ENCODE measurements around the gene UBAP1L. TPM values are rescaled to one million over a fixed set of nuclear protein-coding genes. Genes with fewer than 3 reads are reported as not detected.

The UBAP1L gene
- total RNA-seq, 1 experiment from 2014 or later, result 1.7 TPM

DNA sequence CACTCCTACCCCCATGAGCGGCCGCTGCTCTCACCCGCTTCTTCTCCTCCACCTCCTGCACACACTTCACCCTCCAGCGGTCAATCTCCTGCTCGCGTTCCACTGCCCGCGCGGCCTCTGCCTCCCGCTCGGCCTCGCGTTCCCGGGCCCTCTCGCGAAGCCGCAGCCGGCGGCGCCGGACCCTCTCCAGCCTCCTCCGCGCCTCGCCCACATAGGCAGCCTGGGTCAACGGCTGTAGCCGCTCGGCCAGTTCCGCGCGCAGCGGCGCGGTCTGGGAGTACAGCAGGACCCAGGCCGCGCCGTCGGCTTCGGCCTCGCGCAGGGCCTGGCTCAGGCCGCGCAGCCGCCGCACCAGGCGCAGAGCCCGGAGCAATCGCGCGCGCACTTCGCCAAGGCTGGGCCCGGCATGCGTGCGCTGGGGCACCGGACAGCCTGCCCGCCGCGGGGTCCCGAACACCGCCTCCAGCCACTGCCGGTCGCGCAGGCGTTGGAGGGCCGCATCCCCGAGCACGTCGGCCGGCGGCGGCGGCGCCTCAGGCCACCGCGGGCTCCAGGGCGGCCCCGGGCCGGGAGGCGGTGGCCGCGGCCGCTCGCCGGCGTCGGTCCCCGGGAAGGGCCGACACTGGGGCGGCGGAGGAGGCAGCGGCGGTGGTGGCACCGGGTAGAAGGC is 18.0 kb upstream of the UBAP1L start:
- TF ChIP-seq SIN3A (IDR thresholded peaks at IDR 0.05; ENCODE audit: borderline replicate concordance, insufficient read depth, low read depth, low read length), result 0 out of 2 replicates have a peak, but pooled peaks have one; percentile 47
- TF ChIP-seq, protein P1, sequence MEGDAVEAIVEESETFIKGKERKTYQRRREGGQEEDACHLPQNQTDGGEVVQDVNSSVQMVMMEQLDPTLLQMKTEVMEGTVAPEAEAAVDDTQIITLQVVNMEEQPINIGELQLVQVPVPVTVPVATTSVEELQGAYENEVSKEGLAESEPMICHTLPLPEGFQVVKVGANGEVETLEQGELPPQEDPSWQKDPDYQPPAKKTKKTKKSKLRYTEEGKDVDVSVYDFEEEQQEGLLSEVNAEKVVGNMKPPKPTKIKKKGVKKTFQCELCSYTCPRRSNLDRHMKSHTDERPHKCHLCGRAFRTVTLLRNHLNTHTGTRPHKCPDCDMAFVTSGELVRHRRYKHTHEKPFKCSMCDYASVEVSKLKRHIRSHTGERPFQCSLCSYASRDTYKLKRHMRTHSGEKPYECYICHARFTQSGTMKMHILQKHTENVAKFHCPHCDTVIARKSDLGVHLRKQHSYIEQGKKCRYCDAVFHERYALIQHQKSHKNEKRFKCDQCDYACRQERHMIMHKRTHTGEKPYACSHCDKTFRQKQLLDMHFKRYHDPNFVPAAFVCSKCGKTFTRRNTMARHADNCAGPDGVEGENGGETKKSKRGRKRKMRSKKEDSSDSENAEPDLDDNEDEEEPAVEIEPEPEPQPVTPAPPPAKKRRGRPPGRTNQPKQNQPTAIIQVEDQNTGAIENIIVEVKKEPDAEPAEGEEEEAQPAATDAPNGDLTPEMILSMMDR (IDR thresholded peaks at IDR 0.05), result no peak
- ChIA-PET CTCF (no interaction called here), POLR2A (interaction anchor here (0.6 to 0.7 kb wide), 2 partner anchors 124 to 177 kb away, joined by 3 to 4 read pairs; no protein-coding TSS in a partner anchor)
- no peak for DNase-seq (ENCODE audit: low read depth, low spot score)
- intact Hi-C loops (cut with micrococcal nuclease; ENCODE audit: unreplicated experiment), result no loop called here
- Histone ChIP-seq H3K9me3 (ENCODE audit: control insufficient read depth, insufficient read depth, low read depth, low read length) (no peaks in the 10 kb centered on the region), H3K27me3 (ENCODE audit: control insufficient read depth, insufficient read depth, low read length) (no peaks in the 10 kb centered on the region), H3K4me1 (ENCODE audit: control insufficient read depth, insufficient read depth, low read length) (peaks cover 7% of the 10 kb centered on the region; the same call in 1 of the 2 replicates), H3K27ac (ENCODE audit: low read length) (peak overlapping the region; percentile 66), H3K4me3 (ENCODE audit: low read depth in 2 of 2, low read length in 2 of 2) (peak overlapping the region; percentile 67 to 84), H3K36me3 (ENCODE audit: control insufficient read depth, insufficient read depth, low read length) (peaks cover 10% of the 10 kb centered on the region)
- peak; percentile 78 for ATAC-seq
- no TSS peak for BruUV-seq (replicated peaks)
- in situ Hi-C loops (cut with HindIII; ENCODE audit: low pct_unique_long_range_greater_than_20kb, low sequenced_read_pairs), result no loop called here

DNA sequence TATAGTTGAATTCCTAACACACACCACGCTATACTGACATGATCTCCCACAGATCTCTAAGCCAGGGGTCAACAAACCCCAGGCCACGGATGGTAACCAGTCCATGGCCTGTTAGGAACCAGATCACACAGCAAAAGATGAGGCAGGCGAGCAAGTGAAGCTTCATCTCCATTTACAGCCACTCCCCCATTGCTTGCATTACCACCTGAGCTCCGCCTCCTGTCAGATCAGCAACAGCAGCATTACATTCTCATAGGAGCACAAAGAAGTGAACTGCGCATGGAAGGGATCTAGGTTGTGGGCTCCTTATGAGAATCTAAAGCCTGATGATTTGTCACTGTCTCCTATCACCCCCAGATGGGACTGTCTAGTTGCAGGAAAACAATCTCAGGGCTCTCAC is 15.9 kb upstream of the UBAP1L start:
- DNase-seq (ENCODE audit: low read depth, low spot score), result no peak
- Histone ChIP-seq H3K36me3 (ENCODE audit: control insufficient read depth, insufficient read depth, low read length) (peaks cover 16% of the 10 kb centered on the region), H3K4me1 (ENCODE audit: control insufficient read depth, insufficient read depth, low read length) (peaks cover 7% of the 10 kb centered on the region; the same call in 1 of the 2 replicates), H3K4me3 (ENCODE audit: low read depth in 2 of 2, low read length in 2 of 2) (no peak overlapping the region), H3K27ac (ENCODE audit: low read length) (no peak overlapping the region), H3K9me3 (ENCODE audit: control insufficient read depth, insufficient read depth, low read depth, low read length) (no peaks in the 10 kb centered on the region), H3K27me3 (ENCODE audit: control insufficient read depth, insufficient read depth, low read length) (no peaks in the 10 kb centered on the region)
- intact Hi-C loops (cut with micrococcal nuclease; ENCODE audit: unreplicated experiment), result no loop called here
- in situ Hi-C loops (cut with HindIII; ENCODE audit: low pct_unique_long_range_greater_than_20kb, low sequenced_read_pairs), result no loop called here
- no peak for ATAC-seq
- no TSS peak for BruUV-seq (replicated peaks)
- POLR2A ChIA-PET, result interaction anchor here (0.6 kb wide), 1 partner anchor 37 kb away, joined by 9 read pairs; no protein-coding TSS in a partner anchor
- TF ChIP-seq SIN3A (IDR thresholded peaks at IDR 0.05; ENCODE audit: borderline replicate concordance, insufficient read depth, low read depth, low read length) (no peak), TCF7L2 (IDR thresholded peaks at IDR 0.05; ENCODE audit: low read depth, low read length) (no peak), POLR2AphosphoS5 (IDR thresholded peaks at IDR 0.05; ENCODE audit: low read depth, low read length) (no peak)
- TF ChIP-seq, protein P1 (IDR thresholded peaks at IDR 0.05), result no peak
- TF ChIP-seq, protein P2, sequence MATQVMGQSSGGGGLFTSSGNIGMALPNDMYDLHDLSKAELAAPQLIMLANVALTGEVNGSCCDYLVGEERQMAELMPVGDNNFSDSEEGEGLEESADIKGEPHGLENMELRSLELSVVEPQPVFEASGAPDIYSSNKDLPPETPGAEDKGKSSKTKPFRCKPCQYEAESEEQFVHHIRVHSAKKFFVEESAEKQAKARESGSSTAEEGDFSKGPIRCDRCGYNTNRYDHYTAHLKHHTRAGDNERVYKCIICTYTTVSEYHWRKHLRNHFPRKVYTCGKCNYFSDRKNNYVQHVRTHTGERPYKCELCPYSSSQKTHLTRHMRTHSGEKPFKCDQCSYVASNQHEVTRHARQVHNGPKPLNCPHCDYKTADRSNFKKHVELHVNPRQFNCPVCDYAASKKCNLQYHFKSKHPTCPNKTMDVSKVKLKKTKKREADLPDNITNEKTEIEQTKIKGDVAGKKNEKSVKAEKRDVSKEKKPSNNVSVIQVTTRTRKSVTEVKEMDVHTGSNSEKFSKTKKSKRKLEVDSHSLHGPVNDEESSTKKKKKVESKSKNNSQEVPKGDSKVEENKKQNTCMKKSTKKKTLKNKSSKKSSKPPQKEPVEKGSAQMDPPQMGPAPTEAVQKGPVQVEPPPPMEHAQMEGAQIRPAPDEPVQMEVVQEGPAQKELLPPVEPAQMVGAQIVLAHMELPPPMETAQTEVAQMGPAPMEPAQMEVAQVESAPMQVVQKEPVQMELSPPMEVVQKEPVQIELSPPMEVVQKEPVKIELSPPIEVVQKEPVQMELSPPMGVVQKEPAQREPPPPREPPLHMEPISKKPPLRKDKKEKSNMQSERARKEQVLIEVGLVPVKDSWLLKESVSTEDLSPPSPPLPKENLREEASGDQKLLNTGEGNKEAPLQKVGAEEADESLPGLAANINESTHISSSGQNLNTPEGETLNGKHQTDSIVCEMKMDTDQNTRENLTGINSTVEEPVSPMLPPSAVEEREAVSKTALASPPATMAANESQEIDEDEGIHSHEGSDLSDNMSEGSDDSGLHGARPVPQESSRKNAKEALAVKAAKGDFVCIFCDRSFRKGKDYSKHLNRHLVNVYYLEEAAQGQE (IDR thresholded peaks at IDR 0.05; ENCODE audit: insufficient read depth in 1 of 2, low read depth in 2 of 2, low read length in 1 of 2), result no peak
- CTCF ChIA-PET, result no interaction called here

All from Panc1 (cell line).